ENCODE results near the gene RAP1GAP. TPM values are rescaled to one million over a fixed set of nuclear protein-coding genes. Genes with fewer than 3 reads are reported as not detected.

RAP1GAP gene
- total and polyA plus RNA-seq, 9 of the 15 experiments (the other 6 are each of a cell fraction or from before 2014, with no cell fraction given), result 0.29 to 30.2 (median 19.2) TPM

DNA sequence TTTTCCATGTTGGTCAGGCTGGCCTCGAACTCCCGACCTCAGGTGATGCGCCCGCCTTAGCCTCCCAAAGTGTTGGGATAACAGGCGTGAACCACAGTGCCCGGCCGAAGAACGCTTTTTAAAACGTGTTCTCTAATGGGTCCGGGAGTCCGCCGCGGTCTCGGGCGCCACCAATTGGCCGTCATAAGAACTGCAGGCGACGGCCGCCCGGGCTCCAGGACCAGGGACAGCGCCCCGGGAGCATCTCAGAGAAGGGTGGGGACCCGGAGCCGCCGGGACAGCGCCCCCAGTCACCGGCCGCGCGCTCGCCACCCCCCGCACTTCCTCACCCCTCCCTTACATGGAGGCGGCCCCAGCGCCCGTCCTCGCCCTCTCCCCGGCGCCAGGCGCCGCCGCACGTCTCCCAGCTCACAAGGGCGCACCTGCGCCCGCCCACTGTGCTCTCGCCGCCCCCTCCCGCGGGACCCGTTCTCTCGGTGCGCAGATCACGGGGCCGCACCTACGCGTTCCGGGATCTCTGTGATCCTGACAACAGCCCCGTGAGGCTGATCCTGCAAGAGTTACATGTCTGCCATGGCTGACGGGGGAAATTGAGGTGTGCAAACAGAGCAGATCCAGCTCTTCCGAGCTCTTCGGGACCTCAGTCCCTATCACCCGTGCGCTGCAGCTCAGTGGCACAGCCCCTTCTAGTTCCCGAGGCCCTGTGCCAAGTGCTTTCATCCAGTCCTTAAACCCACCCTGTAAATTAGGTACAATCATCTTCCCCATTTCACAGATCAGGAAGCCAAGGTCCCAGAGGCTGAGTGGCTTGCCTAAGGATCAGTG, 9.8 kb downstream of the RAP1GAP start (continued):
- TF ChIP-seq NFIC (IDR thresholded peaks at IDR 0.05) (peak; percentile 36; the same call in 1 of the 2 replicates), CHD4 (IDR thresholded peaks at IDR 0.05; ENCODE audit: insufficient read depth, insufficient replicate concordance, low read depth, low read length, poor library complexity, severe bottlenecking) (peak; percentile 41), TRIM25 (IDR thresholded peaks at IDR 0.05; ENCODE audit: borderline replicate concordance) (no peak), SIN3B (IDR thresholded peaks at IDR 0.05; ENCODE audit: low read depth) (peak; percentile 64; the same call in 1 of the 2 replicates), NONO (IDR thresholded peaks at IDR 0.05; ENCODE audit: low read depth in 2 of 2, low read length in 1 of 2) (peak in 1 of 2 experiments; percentile 95; a peak in 2 of 4 replicates), E2F8 (IDR thresholded peaks at IDR 0.05; ENCODE audit: low read depth, partially characterized antibody) (peak; percentile 75), FOXA3 (CRISPR knock-in tag; conservative IDR thresholded peaks at IDR 0.05 in 1 of 2, IDR thresholded peaks at IDR 0.05 in 1 of 2) (peak in 1 of 2 experiments; percentile 91; a peak in 2 of 4 replicates), TGIF2 (CRISPR knock-in tag; IDR thresholded peaks at IDR 0.05) (peak; percentile 91), OTX1 (CRISPR knock-in tag; IDR thresholded peaks at IDR 0.05) (peak; percentile 61; the same call in 1 of the 2 replicates), ADNP (tag; IDR thresholded peaks at IDR 0.05) (peak; percentile 67; the same call in 1 of the 2 replicates), ZMIZ1 (IDR thresholded peaks at IDR 0.05; ENCODE audit: low read depth in 2 of 2, low read length in 2 of 2) (no peak; a peak in 1 of 4 replicates), GTF2A2 (tag; IDR thresholded peaks at IDR 0.05) (0 out of 2 replicates have a peak, but pooled peaks have one; percentile 58)
- TF ChIP-seq, protein P1, sequence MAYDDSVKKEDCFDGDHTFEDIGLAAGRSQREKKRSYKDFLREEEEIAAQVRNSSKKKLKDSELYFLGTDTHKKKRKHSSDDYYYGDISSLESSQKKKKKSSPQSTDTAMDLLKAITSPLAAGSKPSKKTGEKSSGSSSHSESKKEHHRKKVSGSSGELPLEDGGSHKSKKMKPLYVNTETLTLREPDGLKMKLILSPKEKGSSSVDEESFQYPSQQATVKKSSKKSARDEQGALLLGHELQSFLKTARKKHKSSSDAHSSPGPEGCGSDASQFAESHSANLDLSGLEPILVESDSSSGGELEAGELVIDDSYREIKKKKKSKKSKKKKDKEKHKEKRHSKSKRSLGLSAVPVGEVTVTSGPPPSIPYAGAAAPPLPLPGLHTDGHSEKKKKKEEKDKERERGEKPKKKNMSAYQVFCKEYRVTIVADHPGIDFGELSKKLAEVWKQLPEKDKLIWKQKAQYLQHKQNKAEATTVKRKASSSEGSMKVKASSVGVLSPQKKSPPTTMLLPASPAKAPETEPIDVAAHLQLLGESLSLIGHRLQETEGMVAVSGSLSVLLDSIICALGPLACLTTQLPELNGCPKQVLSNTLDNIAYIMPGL (CRISPR knock-in tag; IDR thresholded peaks at IDR 0.05), result peak; percentile 99

Data from K562 (cell line).